Mesothelial cell of epicardium (in vitro differentiated cells): ENCODE measurements around the gene TANGO6. TPM values are rescaled to one million over a fixed set of nuclear protein-coding genes. Genes with fewer than 3 reads are reported as not detected.
"Not testable (repeated sequence)": the region's sequence is repeated elsewhere in the genome, so short reads cannot be mapped to it uniquely, and the experiment has no call there.

Experiments used
- DNase-seq, 2 experiments: peaks; one replicate each; pipeline ENCODE4 v3.0.0; 2021; ENCODE audit warnings: low spot score in 2 of 2; ENCODE audit not compliant: unreplicated experiment in 2 of 2
- H3K27ac Mint-ChIP-seq: 2 replicates; pipeline ENCODE4 v1.8.0; 2021; ENCODE audit warnings: mixed read lengths
- H3K27me3 Mint-ChIP-seq: 2 replicates; pipeline ENCODE4 v1.8.0; 2021; ENCODE audit warnings: low read depth, mixed read lengths
- H3K36me3 Mint-ChIP-seq: 2 replicates; pipeline ENCODE4 v1.8.0; 2021; ENCODE audit warnings: mixed read lengths
- H3K4me1 Mint-ChIP-seq: 2 replicates; pipeline ENCODE4 v1.8.0; 2021; ENCODE audit warnings: mixed read lengths
- H3K4me3 Mint-ChIP-seq: 2 replicates; pipeline ENCODE4 v1.8.0; 2021; ENCODE audit warnings: mild to moderate bottlenecking, moderate library complexity, mixed read lengths
- H3K9me3 Mint-ChIP-seq: 2 replicates; pipeline ENCODE4 v1.8.0; 2021; ENCODE audit warnings: mixed read lengths
- total RNA-seq: library from RNA; stranded (reverse); gene quantifications from 3 replicates; pipeline ENCODE4 v1.2.1, GENCODE V29; 2021
- TF ChIP-seq, protein P1 (sequence below): fragments of 200-600 bp; sonication (generic); IDR thresholded peaks from one replicate; pipeline ENCODE4 v1.5.0; 2021; ENCODE audit warnings: antibody characterized with exemption; ENCODE audit not compliant: unreplicated experiment

The TANGO6 gene
- total RNA-seq, 1 donor from 2014 or later = 12.8 TPM

DNA sequence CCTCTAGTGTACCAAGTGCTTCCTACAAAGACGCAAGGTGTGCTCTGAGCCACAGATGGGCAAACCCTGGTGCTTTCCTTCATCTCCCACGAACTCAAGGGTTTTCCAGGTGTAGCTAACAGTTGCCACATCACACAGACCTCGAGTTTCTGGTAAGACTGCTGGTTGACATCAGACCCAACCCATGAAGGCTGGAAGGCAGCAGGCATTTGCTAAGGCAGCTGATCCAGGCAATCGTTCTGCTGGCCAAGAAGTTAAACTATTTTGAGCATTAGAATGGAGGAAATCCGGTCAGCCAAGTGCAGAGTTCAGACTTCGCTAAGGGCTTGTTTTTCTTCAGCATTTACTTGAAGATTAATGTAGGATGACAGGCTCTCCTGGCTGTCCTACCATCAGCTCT, 273.6 kb downstream of the TANGO6 start:
- TF ChIP-seq, protein P1, sequence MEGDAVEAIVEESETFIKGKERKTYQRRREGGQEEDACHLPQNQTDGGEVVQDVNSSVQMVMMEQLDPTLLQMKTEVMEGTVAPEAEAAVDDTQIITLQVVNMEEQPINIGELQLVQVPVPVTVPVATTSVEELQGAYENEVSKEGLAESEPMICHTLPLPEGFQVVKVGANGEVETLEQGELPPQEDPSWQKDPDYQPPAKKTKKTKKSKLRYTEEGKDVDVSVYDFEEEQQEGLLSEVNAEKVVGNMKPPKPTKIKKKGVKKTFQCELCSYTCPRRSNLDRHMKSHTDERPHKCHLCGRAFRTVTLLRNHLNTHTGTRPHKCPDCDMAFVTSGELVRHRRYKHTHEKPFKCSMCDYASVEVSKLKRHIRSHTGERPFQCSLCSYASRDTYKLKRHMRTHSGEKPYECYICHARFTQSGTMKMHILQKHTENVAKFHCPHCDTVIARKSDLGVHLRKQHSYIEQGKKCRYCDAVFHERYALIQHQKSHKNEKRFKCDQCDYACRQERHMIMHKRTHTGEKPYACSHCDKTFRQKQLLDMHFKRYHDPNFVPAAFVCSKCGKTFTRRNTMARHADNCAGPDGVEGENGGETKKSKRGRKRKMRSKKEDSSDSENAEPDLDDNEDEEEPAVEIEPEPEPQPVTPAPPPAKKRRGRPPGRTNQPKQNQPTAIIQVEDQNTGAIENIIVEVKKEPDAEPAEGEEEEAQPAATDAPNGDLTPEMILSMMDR = no peak
- Mint-ChIP-seq H3K9me3 (no peaks in the 10 kb centered on the region), H3K27me3 (no peaks in the 10 kb centered on the region), H3K27ac (no peak overlapping the region), H3K36me3 (peaks cover 29% of the 10 kb centered on the region), H3K4me1 (no peaks in the 10 kb centered on the region), H3K4me3 (no peak overlapping the region)
- DNase-seq = no peak

DNA sequence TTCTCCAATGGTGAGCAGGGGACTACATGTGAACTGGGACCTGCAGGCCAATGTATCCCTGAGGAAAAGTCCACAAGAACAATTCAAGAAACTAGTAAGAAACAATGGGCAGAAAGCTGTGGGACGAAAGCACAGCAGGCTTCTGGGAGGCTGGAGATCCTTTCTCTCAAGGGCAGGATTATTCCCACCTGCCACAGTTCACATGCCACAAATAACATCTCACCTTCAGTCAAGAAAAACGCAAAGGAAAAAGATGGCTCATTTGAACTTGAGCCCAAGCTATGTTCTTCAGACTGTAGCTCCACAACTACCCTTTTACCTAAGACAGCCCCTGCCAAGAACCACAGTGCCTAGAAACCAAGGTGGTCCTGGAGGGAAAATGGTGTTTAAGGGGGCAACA, 275.1 kb downstream of the TANGO6 start:
- no peaks in the 10 kb centered on the region for H3K4me1 Mint-ChIP-seq
- H3K27ac Mint-ChIP-seq = no peak overlapping the region
- no peak overlapping the region for H3K4me3 Mint-ChIP-seq
- no peaks in the 10 kb centered on the region for H3K9me3 Mint-ChIP-seq
- no peaks in the 10 kb centered on the region for H3K27me3 Mint-ChIP-seq
- TF ChIP-seq, protein P1 = no peak
- H3K36me3 Mint-ChIP-seq = peaks cover 31% of the 10 kb centered on the region
- no peak for DNase-seq

- Mint-ChIP-seq H3K27ac (no peak overlapping the region), H3K27me3 (no peaks in the 10 kb centered on the region), H3K36me3 (peaks cover 31% of the 10 kb centered on the region), H3K4me1 (no peaks in the 10 kb centered on the region), H3K4me3 (no peak overlapping the region), H3K9me3 (no peaks in the 10 kb centered on the region)
- TF ChIP-seq, protein P1 = no peak
- DNase-seq = no peak
Observed at GRCh38 chr16:69118994-69119393, 275.7 kb downstream of the TANGO6 start.

DNA sequence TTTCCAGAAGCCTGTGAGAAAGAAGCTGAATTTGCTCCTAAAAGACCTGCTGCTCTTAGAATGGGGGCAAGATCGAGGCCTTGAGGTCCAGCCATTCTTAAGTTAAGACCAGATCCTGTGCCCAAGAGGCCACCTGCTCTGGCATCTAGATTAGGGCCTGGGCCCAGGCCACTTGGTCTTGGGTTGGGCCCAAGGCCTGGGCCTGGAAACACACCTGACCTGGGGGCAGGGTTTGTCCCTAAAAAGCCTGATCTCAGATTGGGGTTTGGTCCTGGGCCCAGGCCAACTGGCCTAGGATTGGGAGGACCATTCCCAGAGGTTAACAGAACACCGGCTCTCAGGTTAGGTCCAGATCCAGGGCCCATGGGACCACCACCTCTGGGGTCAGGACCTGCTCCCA, 276.2 kb downstream of the TANGO6 start:
- H3K27me3 Mint-ChIP-seq = no peaks in the 10 kb centered on the region
- no peak overlapping the region for H3K4me3 Mint-ChIP-seq
- peaks cover 31% of the 10 kb centered on the region for H3K36me3 Mint-ChIP-seq
- no peak for DNase-seq
- TF ChIP-seq, protein P1 = no peak
- no peaks in the 10 kb centered on the region for H3K4me1 Mint-ChIP-seq
- no peak overlapping the region for H3K27ac Mint-ChIP-seq
- H3K9me3 Mint-ChIP-seq = no peaks in the 10 kb centered on the region

DNA sequence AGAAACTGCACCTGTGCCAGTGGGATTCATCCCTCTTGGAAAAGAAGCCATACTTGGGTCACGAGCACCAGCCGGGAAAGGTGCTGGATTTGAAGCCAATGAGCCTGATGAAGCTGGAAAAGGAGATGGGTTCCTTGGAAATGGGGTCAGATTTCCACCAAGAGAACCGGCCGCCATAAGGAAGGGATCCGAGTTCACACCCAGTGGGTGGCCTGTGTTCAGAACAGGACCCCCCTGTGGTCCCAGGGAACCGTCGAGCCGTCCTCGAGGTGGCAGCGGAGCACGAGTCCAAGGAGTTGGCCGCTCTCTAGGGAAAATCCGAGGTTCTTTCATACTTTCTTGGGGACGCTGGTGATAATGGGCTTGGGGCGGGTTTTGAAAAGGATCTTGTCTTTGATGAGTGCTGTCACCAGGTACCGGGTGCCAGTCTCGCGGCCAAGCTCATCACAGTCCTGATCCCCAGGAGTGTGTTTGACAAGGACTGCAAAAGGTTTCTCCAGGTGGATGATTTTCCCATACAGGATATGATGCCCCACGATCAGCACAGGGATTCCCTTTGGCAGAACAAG, 276.8 kb downstream of the TANGO6 start:
- H3K4me3 Mint-ChIP-seq = no peak overlapping the region
- no peaks in the 10 kb centered on the region for H3K4me1 Mint-ChIP-seq
- no peaks in the 10 kb centered on the region for H3K27me3 Mint-ChIP-seq
- TF ChIP-seq, protein P1 = no peak
- H3K36me3 Mint-ChIP-seq = peaks cover 25% of the 10 kb centered on the region
- no peak for DNase-seq
- H3K9me3 Mint-ChIP-seq = no peaks in the 10 kb centered on the region
- no peak overlapping the region for H3K27ac Mint-ChIP-seq

- peaks cover 21% of the 10 kb centered on the region for H3K36me3 Mint-ChIP-seq
- H3K27me3 Mint-ChIP-seq = no peaks in the 10 kb centered on the region
- no peaks in the 10 kb centered on the region for H3K9me3 Mint-ChIP-seq
- no peak overlapping the region for H3K27ac Mint-ChIP-seq
- TF ChIP-seq, protein P1 = peak; percentile 86
- peaks cover 8% of the 10 kb centered on the region for H3K4me1 Mint-ChIP-seq
- no peak overlapping the region for H3K4me3 Mint-ChIP-seq
- DNase-seq = peak in 1 of 2 experiments; percentile 58
Observed at GRCh38 chr16:69123910-69124309, 280.6 kb downstream of the TANGO6 start.

GRCh38 chr16:69124406-69124805, 281.1 kb downstream of the TANGO6 start:
- not testable (repeated sequence) for H3K27me3 Mint-ChIP-seq, H3K4me3 Mint-ChIP-seq, H3K4me1 Mint-ChIP-seq, DNase-seq, H3K9me3 Mint-ChIP-seq, H3K27ac Mint-ChIP-seq
- peaks cover 21% of the 10 kb centered on the region for H3K36me3 Mint-ChIP-seq

- not testable (repeated sequence) for H3K4me3 Mint-ChIP-seq, H3K27me3 Mint-ChIP-seq, H3K27ac Mint-ChIP-seq, H3K9me3 Mint-ChIP-seq, DNase-seq
- H3K4me1 Mint-ChIP-seq = peaks cover 14% of the 10 kb centered on the region
- peaks cover 20% of the 10 kb centered on the region for H3K36me3 Mint-ChIP-seq
Observed at GRCh38 chr16:69124961-69125360, 281.6 kb downstream of the TANGO6 start.
